Fibroblast of lung (primary cell): ENCODE data around the gene WNK1.

ENCODE experiments used
- EZH2 ChIP-seq: IDR thresholded peaks from 2 replicates; pipeline ENCODE4 v1.5.1; 2012; ENCODE audit warnings: low read length, control low read depth, mild to moderate bottlenecking; ENCODE audit errors: missing control alignments
- TF ChIP-seq, protein P1 (sequence below), 2 donors: IDR thresholded peaks in 1 of 2; conservative IDR thresholded peaks in 1 of 2; 1 replicate in 1 of 2; 2 replicates in 1 of 2; pipeline ENCODE4 v1.5.1; 2011 to 2012; ENCODE audit warnings: low read length in 2 of 2, control low read depth in 1 of 2, inconsistent platforms in 1 of 2, low read depth in 1 of 2, mild to moderate bottlenecking in 1 of 2

DNA sequence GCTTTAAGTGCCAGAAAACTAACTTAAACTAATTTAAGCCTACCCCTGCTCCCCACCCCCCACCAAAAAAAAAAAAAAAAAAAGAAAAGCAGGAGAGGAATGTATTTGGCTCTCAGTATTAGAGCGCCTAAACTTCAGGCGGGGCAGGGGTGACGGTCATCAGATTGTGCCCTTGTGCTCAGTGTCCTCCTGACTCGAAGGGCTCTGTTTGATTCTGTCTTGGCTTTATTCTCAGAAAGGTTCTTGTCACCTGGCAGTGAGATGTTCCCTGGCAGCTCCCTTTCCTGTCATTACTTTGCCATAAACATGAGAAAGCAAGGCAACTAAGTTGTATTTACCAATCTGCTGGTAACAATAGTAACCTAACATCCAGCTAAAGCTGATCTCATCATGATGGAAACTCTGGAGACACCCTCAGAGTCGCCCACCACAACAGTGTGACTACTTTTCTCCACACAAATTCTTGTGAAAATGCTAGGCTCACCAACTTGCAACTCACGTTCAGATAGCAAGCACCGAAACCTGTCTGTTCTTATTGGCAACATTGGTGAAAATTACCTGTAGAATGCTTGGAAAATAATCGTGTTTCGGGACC lies 39.0 kb upstream of the WNK1 start:
- TF ChIP-seq, protein P1, sequence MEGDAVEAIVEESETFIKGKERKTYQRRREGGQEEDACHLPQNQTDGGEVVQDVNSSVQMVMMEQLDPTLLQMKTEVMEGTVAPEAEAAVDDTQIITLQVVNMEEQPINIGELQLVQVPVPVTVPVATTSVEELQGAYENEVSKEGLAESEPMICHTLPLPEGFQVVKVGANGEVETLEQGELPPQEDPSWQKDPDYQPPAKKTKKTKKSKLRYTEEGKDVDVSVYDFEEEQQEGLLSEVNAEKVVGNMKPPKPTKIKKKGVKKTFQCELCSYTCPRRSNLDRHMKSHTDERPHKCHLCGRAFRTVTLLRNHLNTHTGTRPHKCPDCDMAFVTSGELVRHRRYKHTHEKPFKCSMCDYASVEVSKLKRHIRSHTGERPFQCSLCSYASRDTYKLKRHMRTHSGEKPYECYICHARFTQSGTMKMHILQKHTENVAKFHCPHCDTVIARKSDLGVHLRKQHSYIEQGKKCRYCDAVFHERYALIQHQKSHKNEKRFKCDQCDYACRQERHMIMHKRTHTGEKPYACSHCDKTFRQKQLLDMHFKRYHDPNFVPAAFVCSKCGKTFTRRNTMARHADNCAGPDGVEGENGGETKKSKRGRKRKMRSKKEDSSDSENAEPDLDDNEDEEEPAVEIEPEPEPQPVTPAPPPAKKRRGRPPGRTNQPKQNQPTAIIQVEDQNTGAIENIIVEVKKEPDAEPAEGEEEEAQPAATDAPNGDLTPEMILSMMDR (conservative IDR thresholded peaks at IDR 0.05 in 1 of 2, IDR thresholded peaks at IDR 0.05 in 1 of 2; ENCODE audit: low read depth in 1 of 2, low read length in 2 of 2): no peak
- TF ChIP-seq EZH2: no peak
